WTC11 (cell line): ENCODE data around the gene C1orf198. TPM values are rescaled to one million over a fixed set of nuclear protein-coding genes. Genes with fewer than 3 reads are reported as not detected.

Source experiments
- ATAC-seq: fragments of 200-7000 bp; cut with Tn5 transposase; 2 replicates; pipeline ENCODE4 v1.10.0; 2021; ENCODE audit warnings: mild to moderate bottlenecking, moderate library complexity
- CTCF ChIA-PET: fragments of 300-600 bp; sonication (Branson Sonifier 250); formaldehyde crosslinking; loops from one replicate; lab custom pipeline; 2021; ENCODE audit warnings: antibody characterized with exemption; lab: Charles Lee
- POLR2A ChIA-PET: fragments of 350-600 bp; sonication (Branson Sonifier 250); formaldehyde crosslinking; loops from one replicate; lab custom pipeline; 2021; ENCODE audit warnings: antibody characterized with exemption; lab: Charles Lee
- DNase-seq: peaks from one replicate; pipeline ENCODE4 v3.0.0; 2021; ENCODE audit warnings: low spot score
- H3K27ac Mint-ChIP-seq: 2 replicates; pipeline ENCODE4 v1.8.0; 2021; ENCODE audit warnings: mixed read lengths
- H3K27me3 Mint-ChIP-seq: 2 replicates; pipeline ENCODE4 v1.8.0; 2021; ENCODE audit warnings: low read depth, mild to moderate bottlenecking, moderate library complexity, mixed read lengths
- H3K36me3 Mint-ChIP-seq: 2 replicates; pipeline ENCODE4 v1.8.0; 2021; ENCODE audit warnings: mixed read lengths
- H3K4me1 Mint-ChIP-seq: 2 replicates; pipeline ENCODE4 v1.8.0; 2022; ENCODE audit warnings: mixed read lengths
- H3K4me3 Mint-ChIP-seq: 2 replicates; pipeline ENCODE4 v1.8.0; 2021; ENCODE audit warnings: mild to moderate bottlenecking, moderate library complexity, mixed read lengths
- H3K9me3 Mint-ChIP-seq: 2 replicates; pipeline ENCODE4 v1.8.0; 2021; ENCODE audit warnings: mixed read lengths
- ETV6 ChIP-seq: sonication (generic); formaldehyde crosslinking; IDR thresholded peaks from 2 replicates; pipeline ENCODE4 v1.8.1; 2022; ENCODE audit warnings: mild to moderate bottlenecking, missing genetic modification reagents
- FOXP1 ChIP-seq: sonication (generic); formaldehyde crosslinking; IDR thresholded peaks from 2 replicates; pipeline ENCODE4 v1.8.0; 2022; ENCODE audit warnings: missing genetic modification reagents, mild to moderate bottlenecking, moderate library complexity, borderline replicate concordance
- HMGA2 ChIP-seq: fragments of 250-450 bp; sonication (Bioruptor Pico); IDR thresholded peaks from 2 replicates; pipeline ENCODE4 v1.4.0; 2021; ENCODE audit warnings: mild to moderate bottlenecking, moderate library complexity
- JAZF1 ChIP-seq: fragments of 250-450 bp; sonication (Bioruptor Pico); IDR thresholded peaks from 2 replicates; pipeline ENCODE4 v1.9.0; 2021; ENCODE audit warnings: moderate library complexity, mild to moderate bottlenecking, inconsistent platforms
- NR2C2 ChIP-seq: sonication (generic); formaldehyde crosslinking; IDR thresholded peaks from 2 replicates; pipeline ENCODE4 v1.8.0; 2022; ENCODE audit warnings: mild to moderate bottlenecking, missing genetic modification reagents
- PRRX2 ChIP-seq: fragments of 250-450 bp; sonication (Bioruptor Pico); IDR thresholded peaks from 2 replicates; pipeline ENCODE4 v1.8.0; 2021; ENCODE audit warnings: mild to moderate bottlenecking
- SMAD3 ChIP-seq: sonication (generic); formaldehyde crosslinking; IDR thresholded peaks from 2 replicates; pipeline ENCODE4 v1.8.0; 2022; ENCODE audit warnings: missing genetic modification reagents, mild to moderate bottlenecking, borderline replicate concordance
- SMAD4 ChIP-seq: sonication (generic); formaldehyde crosslinking; IDR thresholded peaks from 2 replicates; pipeline ENCODE4 v1.8.0; 2022; ENCODE audit warnings: mild to moderate bottlenecking, missing genetic modification reagents
- SOX15 ChIP-seq: fragments of 250-450 bp; sonication (Bioruptor Pico); IDR thresholded peaks from 2 replicates; pipeline ENCODE4 v1.9.0; 2021; ENCODE audit warnings: mild to moderate bottlenecking
- TCF7 ChIP-seq: sonication (generic); formaldehyde crosslinking; IDR thresholded peaks from 2 replicates; pipeline ENCODE4 v1.8.0; 2022; ENCODE audit warnings: mild to moderate bottlenecking, low read depth, missing genetic modification reagents, moderate library complexity
- total RNA-seq: library from RNA; stranded (reverse); gene quantifications from 3 replicates; pipeline ENCODE4 v1.2.3, GENCODE V29; 2021
- TF ChIP-seq, protein P1 (sequence below): sonication (generic); formaldehyde crosslinking; IDR thresholded peaks from 2 replicates; pipeline ENCODE4 v1.8.1; 2022; ENCODE audit warnings: low read depth, missing genetic modification reagents, borderline replicate concordance
- TF ChIP-seq, protein P2 (sequence below): sonication (generic); formaldehyde crosslinking; conservative IDR thresholded peaks from 2 replicates; pipeline ENCODE4 v1.8.1; 2022; ENCODE audit warnings: mild to moderate bottlenecking, missing genetic modification reagents
- TF ChIP-seq, protein P3 (sequence below): fragments of 200-600 bp; IDR thresholded peaks from 2 replicates; pipeline ENCODE4 v1.8.0; 2022; ENCODE audit warnings: antibody characterized with exemption
- TF ChIP-seq, protein P4 (sequence below): sonication (generic); formaldehyde crosslinking; IDR thresholded peaks from 2 replicates; pipeline ENCODE4 v1.8.1; 2023; ENCODE audit warnings: mild to moderate bottlenecking, moderate library complexity, missing genetic modification reagents
- TF ChIP-seq, protein P5 (sequence below): sonication (generic); formaldehyde crosslinking; IDR thresholded peaks from 2 replicates; pipeline ENCODE4 v1.8.0; 2022; ENCODE audit warnings: missing genetic modification reagents
- TF ChIP-seq, protein P6 (sequence below): fragments of 250-450 bp; sonication (Bioruptor Pico); IDR thresholded peaks from 2 replicates; pipeline ENCODE4 v1.9.0; 2021; ENCODE audit warnings: moderate library complexity, mild to moderate bottlenecking, inconsistent platforms, borderline replicate concordance
- TF ChIP-seq, protein P7 (sequence below): sonication (generic); formaldehyde crosslinking; IDR thresholded peaks from 2 replicates; pipeline ENCODE4 v1.8.1; 2023; ENCODE audit warnings: mild to moderate bottlenecking, missing genetic modification reagents

The C1orf198 gene
- total RNA-seq, 1 experiment from 2014 or later, result 26.9 TPM

DNA sequence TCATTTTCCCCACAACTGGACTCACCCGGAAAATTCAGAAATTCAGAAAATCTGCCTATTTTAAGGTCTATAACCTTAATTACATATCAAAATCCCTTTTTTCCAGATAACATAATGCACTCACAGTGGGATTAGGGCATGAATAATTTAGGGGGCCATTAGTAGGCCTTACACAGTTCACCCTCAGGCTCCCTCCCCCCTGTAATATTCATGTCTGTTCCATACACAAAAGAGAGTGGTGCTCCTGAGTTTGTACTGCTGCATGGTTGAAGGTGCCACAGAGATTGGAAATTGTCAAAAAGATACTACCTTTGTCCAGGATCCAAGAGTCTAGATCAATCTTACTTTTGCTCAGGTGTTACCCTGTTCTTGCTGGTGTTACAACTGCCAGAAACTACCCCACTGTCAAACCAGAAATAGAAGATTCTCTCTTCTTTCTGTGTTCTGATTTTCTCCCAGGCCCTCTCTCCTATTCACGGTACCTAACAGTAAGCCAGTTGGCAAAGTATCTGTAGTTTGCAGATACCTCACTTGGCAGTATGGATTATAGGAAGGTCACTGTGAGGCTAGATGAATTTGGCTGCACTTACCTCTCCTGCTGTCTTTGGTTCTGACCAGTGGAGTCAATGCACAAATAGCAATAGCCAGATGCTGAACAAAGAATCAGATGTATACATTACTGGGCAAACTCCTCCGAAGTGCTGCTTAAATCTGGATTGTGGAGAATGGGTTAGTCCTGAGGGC, 53.2 kb downstream of the C1orf198 start:
- DNase-seq (no peak), ATAC-seq (no peak)
- Mint-ChIP-seq H3K27me3 (peaks cover 12% of the 10 kb centered on the region), H3K4me3 (no peak overlapping the region)
- TF ChIP-seq SMAD4 (no peak), NR2C2 (CRISPR knock-in tag) (no peak), FOXP1 (CRISPR knock-in tag) (no peak), SOX15 (CRISPR knock-in tag) (no peak), TCF7 (CRISPR knock-in tag) (no peak), ETV6 (no peak), HMGA2 (CRISPR knock-in tag) (no peak), SMAD3 (no peak)
- TF ChIP-seq, protein P1, sequence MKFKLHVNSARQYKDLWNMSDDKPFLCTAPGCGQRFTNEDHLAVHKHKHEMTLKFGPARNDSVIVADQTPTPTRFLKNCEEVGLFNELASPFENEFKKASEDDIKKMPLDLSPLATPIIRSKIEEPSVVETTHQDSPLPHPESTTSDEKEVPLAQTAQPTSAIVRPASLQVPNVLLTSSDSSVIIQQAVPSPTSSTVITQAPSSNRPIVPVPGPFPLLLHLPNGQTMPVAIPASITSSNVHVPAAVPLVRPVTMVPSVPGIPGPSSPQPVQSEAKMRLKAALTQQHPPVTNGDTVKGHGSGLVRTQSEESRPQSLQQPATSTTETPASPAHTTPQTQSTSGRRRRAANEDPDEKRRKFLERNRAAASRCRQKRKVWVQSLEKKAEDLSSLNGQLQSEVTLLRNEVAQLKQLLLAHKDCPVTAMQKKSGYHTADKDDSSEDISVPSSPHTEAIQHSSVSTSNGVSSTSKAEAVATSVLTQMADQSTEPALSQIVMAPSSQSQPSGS (CRISPR knock-in tag), result no peak
- TF ChIP-seq, protein P2, sequence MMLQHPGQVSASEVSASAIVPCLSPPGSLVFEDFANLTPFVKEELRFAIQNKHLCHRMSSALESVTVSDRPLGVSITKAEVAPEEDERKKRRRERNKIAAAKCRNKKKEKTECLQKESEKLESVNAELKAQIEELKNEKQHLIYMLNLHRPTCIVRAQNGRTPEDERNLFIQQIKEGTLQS (CRISPR knock-in tag), result no peak
- TF ChIP-seq, protein P3, sequence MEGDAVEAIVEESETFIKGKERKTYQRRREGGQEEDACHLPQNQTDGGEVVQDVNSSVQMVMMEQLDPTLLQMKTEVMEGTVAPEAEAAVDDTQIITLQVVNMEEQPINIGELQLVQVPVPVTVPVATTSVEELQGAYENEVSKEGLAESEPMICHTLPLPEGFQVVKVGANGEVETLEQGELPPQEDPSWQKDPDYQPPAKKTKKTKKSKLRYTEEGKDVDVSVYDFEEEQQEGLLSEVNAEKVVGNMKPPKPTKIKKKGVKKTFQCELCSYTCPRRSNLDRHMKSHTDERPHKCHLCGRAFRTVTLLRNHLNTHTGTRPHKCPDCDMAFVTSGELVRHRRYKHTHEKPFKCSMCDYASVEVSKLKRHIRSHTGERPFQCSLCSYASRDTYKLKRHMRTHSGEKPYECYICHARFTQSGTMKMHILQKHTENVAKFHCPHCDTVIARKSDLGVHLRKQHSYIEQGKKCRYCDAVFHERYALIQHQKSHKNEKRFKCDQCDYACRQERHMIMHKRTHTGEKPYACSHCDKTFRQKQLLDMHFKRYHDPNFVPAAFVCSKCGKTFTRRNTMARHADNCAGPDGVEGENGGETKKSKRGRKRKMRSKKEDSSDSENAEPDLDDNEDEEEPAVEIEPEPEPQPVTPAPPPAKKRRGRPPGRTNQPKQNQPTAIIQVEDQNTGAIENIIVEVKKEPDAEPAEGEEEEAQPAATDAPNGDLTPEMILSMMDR, result no peak
- TF ChIP-seq, protein P4, sequence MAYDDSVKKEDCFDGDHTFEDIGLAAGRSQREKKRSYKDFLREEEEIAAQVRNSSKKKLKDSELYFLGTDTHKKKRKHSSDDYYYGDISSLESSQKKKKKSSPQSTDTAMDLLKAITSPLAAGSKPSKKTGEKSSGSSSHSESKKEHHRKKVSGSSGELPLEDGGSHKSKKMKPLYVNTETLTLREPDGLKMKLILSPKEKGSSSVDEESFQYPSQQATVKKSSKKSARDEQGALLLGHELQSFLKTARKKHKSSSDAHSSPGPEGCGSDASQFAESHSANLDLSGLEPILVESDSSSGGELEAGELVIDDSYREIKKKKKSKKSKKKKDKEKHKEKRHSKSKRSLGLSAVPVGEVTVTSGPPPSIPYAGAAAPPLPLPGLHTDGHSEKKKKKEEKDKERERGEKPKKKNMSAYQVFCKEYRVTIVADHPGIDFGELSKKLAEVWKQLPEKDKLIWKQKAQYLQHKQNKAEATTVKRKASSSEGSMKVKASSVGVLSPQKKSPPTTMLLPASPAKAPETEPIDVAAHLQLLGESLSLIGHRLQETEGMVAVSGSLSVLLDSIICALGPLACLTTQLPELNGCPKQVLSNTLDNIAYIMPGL (CRISPR knock-in tag), result no peak
- TF ChIP-seq, protein P5, sequence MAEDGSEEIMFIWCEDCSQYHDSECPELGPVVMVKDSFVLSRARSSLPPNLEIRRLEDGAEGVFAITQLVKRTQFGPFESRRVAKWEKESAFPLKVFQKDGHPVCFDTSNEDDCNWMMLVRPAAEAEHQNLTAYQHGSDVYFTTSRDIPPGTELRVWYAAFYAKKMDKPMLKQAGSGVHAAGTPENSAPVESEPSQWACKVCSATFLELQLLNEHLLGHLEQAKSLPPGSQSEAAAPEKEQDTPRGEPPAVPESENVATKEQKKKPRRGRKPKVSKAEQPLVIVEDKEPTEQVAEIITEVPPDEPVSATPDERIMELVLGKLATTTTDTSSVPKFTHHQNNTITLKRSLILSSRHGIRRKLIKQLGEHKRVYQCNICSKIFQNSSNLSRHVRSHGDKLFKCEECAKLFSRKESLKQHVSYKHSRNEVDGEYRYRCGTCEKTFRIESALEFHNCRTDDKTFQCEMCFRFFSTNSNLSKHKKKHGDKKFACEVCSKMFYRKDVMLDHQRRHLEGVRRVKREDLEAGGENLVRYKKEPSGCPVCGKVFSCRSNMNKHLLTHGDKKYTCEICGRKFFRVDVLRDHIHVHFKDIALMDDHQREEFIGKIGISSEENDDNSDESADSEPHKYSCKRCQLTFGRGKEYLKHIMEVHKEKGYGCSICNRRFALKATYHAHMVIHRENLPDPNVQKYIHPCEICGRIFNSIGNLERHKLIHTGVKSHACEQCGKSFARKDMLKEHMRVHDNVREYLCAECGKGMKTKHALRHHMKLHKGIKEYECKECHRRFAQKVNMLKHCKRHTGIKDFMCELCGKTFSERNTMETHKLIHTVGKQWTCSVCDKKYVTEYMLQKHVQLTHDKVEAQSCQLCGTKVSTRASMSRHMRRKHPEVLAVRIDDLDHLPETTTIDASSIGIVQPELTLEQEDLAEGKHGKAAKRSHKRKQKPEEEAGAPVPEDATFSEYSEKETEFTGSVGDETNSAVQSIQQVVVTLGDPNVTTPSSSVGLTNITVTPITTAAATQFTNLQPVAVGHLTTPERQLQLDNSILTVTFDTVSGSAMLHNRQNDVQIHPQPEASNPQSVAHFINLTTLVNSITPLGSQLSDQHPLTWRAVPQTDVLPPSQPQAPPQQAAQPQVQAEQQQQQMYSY (CRISPR knock-in tag), result no peak
- TF ChIP-seq, all 79 proteins: peak for 0
- Mint-ChIP-seq H3K9me3 (peaks cover 26% of the 10 kb centered on the region), H3K4me1 (no peaks in the 10 kb centered on the region), H3K36me3 (0 out of 2 replicates have a peak, but pooled peaks cover 8% of the 10 kb centered on the region), H3K27ac (no peak overlapping the region)
- CTCF ChIA-PET, result no interaction called here
- POLR2A ChIA-PET, result no interaction called here

DNA sequence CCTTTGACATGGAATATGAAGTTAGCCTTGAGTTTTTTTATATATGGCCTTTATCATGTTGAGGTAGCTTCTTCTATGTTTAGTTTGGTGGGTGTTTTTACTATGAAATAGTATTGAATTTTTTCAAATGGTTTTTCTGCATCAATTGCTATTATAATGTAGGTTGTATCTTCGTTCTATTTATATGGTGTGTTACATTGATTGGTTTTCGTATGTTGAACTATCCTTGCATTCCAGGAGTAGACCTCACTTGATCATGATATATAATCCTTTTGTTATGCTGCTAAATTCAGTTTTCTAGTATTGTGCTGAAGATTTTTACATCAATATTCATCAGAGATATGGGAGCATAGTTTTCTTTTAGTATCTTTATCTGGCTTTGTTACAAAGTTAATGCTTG, 55.8 kb downstream of the C1orf198 start:
- ChIA-PET POLR2A (no interaction called here), CTCF (no interaction called here)
- Mint-ChIP-seq H3K4me3 (no peak overlapping the region), H3K27ac (no peak overlapping the region), H3K36me3 (0 out of 2 replicates have a peak, but pooled peaks cover 8% of the 10 kb centered on the region), H3K4me1 (no peaks in the 10 kb centered on the region), H3K27me3 (peaks cover 20% of the 10 kb centered on the region), H3K9me3 (peaks cover 26% of the 10 kb centered on the region)
- DNase-seq, result no peak
- TF ChIP-seq TCF7 (CRISPR knock-in tag), result no peak
- TF ChIP-seq NR2C2 (CRISPR knock-in tag), result no peak
- TF ChIP-seq, protein P6, sequence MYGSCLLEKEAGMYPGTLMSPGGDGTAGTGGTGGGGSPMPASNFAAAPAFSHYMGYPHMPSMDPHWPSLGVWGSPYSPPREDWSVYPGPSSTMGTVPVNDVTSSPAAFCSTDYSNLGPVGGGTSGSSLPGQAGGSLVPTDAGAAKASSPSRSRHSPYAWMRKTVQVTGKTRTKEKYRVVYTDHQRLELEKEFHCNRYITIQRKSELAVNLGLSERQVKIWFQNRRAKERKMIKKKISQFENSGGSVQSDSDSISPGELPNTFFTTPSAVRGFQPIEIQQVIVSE (CRISPR knock-in tag), result no peak
- TF ChIP-seq PRRX2, result no peak
- no peak for TF ChIP-seq JAZF1 (CRISPR knock-in tag)
- TF ChIP-seq, protein P7, sequence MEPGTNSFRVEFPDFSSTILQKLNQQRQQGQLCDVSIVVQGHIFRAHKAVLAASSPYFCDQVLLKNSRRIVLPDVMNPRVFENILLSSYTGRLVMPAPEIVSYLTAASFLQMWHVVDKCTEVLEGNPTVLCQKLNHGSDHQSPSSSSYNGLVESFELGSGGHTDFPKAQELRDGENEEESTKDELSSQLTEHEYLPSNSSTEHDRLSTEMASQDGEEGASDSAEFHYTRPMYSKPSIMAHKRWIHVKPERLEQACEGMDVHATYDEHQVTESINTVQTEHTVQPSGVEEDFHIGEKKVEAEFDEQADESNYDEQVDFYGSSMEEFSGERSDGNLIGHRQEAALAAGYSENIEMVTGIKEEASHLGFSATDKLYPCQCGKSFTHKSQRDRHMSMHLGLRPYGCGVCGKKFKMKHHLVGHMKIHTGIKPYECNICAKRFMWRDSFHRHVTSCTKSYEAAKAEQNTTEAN (CRISPR knock-in tag), result no peak
- TF ChIP-seq, all 79 proteins: peak for 0
- no peak for ATAC-seq
